Middle frontal gyrus (tissue), 1 donor: ENCODE data around the gene MRPL10.

Experiments used
- DNase-seq: peaks from one replicate; pipeline ENCODE4 v3.0.0-alpha.2; 2015; ENCODE audit warnings: low spot score; ENCODE audit errors: extremely low spot score

The MRPL10 gene

DNA sequence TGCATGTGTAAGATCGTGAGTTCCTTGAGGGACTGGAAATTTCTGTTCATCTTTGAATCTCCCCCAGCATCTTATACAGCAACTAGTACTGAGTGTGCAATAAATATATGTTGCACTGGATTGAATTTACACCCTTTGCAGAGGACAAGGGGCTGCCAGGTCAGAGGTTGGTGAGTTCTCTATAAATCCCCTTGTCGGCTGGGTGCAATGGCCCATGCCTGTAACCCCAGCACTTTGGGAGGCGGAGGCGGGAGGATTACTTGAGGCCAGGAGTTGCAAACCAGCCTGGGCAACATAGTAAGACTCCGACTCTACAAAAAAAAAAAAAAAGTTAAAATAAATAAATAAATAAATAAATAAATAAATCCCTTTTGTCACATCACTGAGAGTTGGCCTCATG is 29.0 kb upstream of the MRPL10 start:
- no peak for DNase-seq

GRCh38 chr17:47857551-47858455 is 26.5 kb upstream of the MRPL10 start:
- no peak for DNase-seq

DNA sequence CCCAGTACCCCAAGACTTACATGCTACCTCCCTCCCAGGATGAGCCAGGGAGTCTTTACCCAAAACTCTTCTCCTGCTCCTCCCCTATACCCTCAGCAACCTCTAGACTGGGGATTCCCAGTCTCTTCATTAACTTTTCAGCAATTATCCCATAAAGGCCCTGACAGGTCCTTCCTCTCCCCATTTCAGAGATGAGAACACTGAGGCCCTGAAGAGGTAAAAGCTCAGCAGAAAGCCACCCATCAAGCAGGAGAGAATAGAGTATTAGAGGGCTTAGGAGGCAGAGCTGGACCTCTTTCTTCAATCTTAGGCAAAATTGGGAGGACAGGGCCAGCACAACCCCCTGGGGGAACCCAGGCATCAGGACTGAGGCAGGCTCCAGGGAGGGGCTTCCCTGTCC is 25.5 kb upstream of the MRPL10 start:
- DNase-seq, result no peak

DNA sequence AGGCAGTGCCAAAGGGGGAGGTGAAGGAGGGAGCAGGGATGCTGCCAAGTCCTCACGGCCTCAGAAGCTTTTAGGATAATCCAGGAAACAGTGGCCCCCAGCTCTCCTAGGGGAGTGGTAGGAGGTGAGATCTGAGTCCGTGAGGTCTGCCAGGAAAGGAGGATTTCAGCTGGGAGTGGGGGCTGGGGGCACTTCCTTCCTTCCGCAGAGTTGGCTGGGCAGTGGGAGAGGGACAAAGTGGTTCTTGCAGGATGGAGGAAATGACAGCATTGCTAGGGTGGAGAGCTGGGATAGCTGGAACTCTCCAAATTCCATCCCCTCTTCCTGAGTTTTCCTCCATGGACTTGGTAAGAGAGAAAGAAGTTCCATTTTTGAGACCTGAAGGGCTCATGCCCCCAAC is 24.4 kb upstream of the MRPL10 start:
- DNase-seq, result no peak

- DNase-seq, result no peak
Observed at GRCh38 chr17:47853616-47854015, 22.3 kb upstream of the MRPL10 start.

DNA sequence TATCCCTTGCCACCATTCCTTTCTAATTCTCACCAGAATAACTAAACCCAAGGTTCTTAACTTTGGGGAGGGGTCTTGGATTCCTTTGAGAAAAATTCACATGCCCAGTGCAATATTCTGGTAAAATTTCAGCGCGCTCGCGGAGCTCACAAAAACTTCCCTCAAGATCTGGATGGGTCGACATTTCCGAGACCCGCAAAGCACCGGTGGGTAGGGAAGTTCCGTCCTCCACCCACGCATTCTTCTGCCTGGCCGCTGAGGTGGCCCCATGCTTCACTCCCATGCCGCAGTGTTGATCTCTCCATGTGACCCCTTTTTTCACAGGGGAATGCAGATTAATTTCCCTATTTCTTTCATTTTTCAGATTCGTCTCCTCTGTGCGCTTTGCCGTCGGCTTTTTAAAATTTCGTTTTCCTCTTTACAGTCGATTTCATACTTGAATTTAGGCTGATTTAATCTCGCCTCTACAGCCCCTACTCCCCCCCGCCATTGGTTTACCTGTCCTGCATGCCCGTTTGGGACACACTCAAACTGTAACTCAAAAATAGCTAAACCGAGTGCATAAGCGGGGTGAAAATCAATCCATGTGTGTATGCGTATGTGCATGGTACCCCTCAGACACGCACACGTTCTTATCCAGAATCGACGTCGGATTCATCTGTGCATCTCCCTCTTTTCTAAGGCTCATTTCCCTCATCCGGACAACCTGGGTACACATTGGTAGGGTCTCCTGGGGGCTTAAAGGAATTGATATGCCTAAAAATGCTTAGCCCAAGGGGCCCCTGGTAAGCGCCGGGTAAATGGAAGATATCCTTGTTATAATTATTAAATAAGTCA is 21.0 kb upstream of the MRPL10 start:
- no peak for DNase-seq

- DNase-seq, result no peak
Observed at GRCh38 chr17:47851764-47852112, 20.4 kb upstream of the MRPL10 start.

- DNase-seq, result no peak
Observed at GRCh38 chr17:47850692-47851573, 19.6 kb upstream of the MRPL10 start, which contains the start of gene SP6. TSS of gene SP6 (minus strand) at chr17:47851163. CDS start at chr17:47848429, 2,734 bp downstream.

DNA sequence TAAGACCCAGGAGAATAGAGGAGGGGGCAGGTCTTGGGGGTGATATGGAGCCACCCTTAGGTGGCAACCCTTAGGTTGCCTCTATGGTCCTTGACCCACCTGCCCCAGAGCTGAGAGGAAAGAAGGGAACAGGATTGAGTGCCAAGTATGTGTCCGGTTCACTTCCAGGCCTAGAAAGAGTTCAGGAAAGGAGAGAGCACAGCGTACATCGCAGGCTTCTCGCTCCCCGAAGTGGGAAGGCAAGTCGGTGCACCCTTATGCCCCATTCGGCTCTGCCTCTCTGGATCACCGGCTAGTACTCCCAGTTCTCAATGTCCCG is 19.0 kb upstream of the MRPL10 start:
- no peak for DNase-seq

GRCh38 chr17:47848198-47848513 is 16.8 kb upstream of the MRPL10 start:
- no peak for DNase-seq

GRCh38 chr17:47847341-47848197 is 16.2 kb upstream of the MRPL10 start:
- no peak for DNase-seq

- DNase-seq, result no peak
Observed at GRCh38 chr17:47846716-47847340, 15.5 kb upstream of the MRPL10 start.

- no peak for DNase-seq
Observed at GRCh38 chr17:47845716-47846075, 14.4 kb upstream of the MRPL10 start.

DNA sequence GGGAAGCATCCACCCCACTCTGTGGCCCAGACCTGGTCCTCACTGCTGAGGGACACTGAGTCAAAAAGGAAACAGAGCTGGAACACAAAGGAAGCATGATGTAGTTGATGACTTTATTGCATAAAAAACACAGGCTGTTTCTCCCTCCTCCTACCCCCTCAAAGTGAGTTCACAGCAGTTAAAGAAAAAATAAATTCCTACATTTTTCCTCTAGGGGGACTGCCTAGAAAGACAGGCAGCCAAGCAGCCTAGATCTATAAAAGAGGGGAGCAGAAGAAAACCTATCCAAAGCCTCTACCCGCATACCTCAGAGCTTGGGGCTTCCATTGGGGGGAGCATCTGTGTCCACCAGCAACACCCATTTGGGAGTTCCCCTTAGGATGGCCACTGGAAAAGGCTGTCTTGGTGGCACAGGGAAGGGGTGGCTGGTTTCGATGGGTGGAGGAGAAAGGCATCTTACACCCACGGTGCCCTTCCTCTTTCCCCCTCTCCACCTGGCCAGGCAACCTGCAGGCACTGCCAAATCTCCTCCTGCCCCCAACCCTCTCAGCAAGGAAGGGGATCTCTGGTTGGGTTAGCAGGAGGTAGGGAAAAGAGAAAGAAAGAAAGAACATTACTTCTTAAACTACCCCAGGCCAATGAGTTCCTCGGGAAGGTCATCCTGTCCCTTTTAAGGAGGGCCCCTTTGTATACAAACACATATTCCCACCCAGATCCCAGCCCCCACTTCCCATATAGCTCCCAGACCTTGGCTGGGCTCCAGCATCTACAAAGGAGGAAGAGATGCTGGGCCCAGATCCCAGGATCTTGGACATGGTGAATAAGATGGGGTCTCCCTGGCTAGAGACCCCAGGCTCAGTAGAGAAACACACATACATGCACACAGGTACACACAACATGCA is 13.7 kb upstream of the MRPL10 start:
- DNase-seq, result no peak

- no peak for DNase-seq
Observed at GRCh38 chr17:47844227-47844626, 12.9 kb upstream of the MRPL10 start.

DNA sequence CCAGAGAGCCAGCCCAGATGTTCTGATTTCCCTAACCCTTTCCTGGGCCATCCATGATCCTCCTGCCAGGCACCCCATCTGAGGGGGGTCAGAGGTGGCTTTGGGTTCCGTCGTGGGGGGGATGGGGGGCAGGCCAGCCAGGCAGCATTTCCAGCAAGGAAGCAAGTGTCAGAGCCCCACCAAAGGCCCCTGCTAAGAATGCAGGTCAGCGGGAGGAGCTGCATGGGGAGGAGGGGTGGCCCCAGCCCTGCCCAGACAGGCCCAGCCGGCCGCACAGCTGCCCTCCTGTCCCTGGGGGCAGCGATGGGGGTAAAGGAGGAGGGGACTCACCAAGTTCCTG is 12.0 kb upstream of the MRPL10 start:
- DNase-seq, result no peak

- DNase-seq, result no peak
Observed at GRCh38 chr17:47841488-47842291, 10.3 kb upstream of the MRPL10 start.

DNA sequence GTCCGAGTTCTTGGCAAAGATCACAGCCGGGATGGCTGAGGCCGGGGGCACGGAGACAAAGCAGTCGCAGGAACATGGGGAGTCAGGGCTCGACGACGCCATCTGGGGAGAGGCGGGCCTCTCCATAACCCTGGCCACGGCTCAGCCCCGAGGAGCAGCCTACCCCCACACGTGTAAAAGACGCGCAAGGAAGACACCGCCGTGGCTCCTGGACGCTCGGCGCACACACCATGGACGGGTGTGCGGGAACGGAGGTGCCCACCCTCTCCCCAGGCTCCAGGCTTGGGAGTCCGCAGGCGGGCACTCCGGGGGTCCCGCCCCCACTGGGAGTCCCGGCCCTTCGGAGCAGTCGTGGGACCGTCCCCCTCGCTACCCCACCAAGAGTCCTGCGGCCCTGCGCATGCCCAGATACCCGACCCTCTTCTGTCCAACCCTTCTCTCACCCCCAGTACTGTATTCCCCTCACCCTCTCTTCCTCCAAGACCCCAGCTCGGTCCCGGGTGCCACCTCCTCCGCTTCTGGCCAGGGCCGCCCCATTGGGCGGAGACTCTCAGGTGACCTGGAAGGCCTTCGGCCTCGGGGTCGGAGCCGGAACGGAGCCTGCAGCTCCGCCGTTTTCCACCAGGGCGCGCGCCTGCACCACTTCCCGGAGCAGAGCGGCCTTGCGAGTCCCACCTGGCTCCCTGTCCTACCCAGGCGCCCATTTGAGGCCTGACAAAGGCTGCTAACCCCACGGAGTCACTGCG is 9.6 kb upstream of the MRPL10 start, which contains the start of gene SCRN2:
SCRN2 (minus strand) TSS at position 532 of the 746 bp plus-strand sequence; CDS start at position 102, 430 bp downstream.
- peak; percentile 76 for DNase-seq
